ENCODE results near the gene TLE3. TPM values are rescaled to one million over a fixed set of nuclear protein-coding genes. Genes with fewer than 3 reads are reported as not detected.

TLE3 gene
- total RNA-seq, 1 experiment from 2014 or later: 98.2 TPM

- Histone ChIP-seq H2BK5ac (ENCODE audit: insufficient read length, low read length) (no peak overlapping the region), H3K23me2 (ENCODE audit: insufficient read length, low read depth, low read length, poor library complexity, severe bottlenecking) (no peaks in the 10 kb centered on the region), H3K4me2 (ENCODE audit: insufficient read depth, insufficient read length, low read length) (no peak overlapping the region), H3K14ac (ENCODE audit: insufficient read depth, low read length) (no peak overlapping the region), H3K23ac (ENCODE audit: insufficient read length, low read depth, low read length) (no peak overlapping the region), H2BK12ac (ENCODE audit: insufficient read length, low read depth, low read length) (no peak overlapping the region), H3K79me2 (ENCODE audit: insufficient read depth, low read length) (no peaks in the 10 kb centered on the region), H3K27me3 (ENCODE audit: insufficient read depth, low read length) (no peaks in the 10 kb centered on the region), H3K27ac (ENCODE audit: insufficient read length, low read depth, low read length) (no peak overlapping the region), H2BK15ac (ENCODE audit: low read depth, low read length) (no peak overlapping the region), H3K4ac (ENCODE audit: low read depth, low read length) (no peak overlapping the region), H4K91ac (ENCODE audit: insufficient read length, low read depth, low read length) (no peak overlapping the region), H2BK120ac (ENCODE audit: low read depth, low read length, poor library complexity, severe bottlenecking) (no peak overlapping the region), H3K4me1 (ENCODE audit: insufficient read depth, low read length) (no peaks in the 10 kb centered on the region), H3K9me3 (ENCODE audit: control insufficient read depth, low read depth, low read length) (no peaks in the 10 kb centered on the region), H4K5ac (ENCODE audit: insufficient read length, low read depth, low read length) (no peak overlapping the region), H4K20me1 (ENCODE audit: control insufficient read depth, insufficient read depth, insufficient read length) (no peaks in the 10 kb centered on the region), H4K8ac (replicated peaks; ENCODE audit: insufficient read length, low read depth, low read length) (no peak overlapping the region), H3K9ac (ENCODE audit: extremely low read depth, insufficient read length, low read length) (no peak overlapping the region), H2BK20ac (ENCODE audit: low read depth, low read length, poor library complexity, severe bottlenecking) (no peak overlapping the region), H2AFZ (ENCODE audit: low read length) (no peak overlapping the region), H3K79me1 (ENCODE audit: insufficient read depth, low read depth, low read length, poor library complexity, severe bottlenecking) (no peaks in the 10 kb centered on the region), H3T11ph (ENCODE audit: low read length) (no peak overlapping the region), H3K18ac (ENCODE audit: insufficient read length, low read depth, low read length) (no peak overlapping the region), H2AK5ac (ENCODE audit: insufficient read length, low read length) (no peak overlapping the region), H3K56ac (ENCODE audit: insufficient read length, low read depth, low read length) (no peak overlapping the region)
- Mint-ChIP-seq H3K4me3 (no peak overlapping the region; a peak in 1 of 5 replicates), H3K27me3 (ENCODE audit: low read depth) (no peaks in the 10 kb centered on the region), H3K27ac (0 out of 7 replicates have a peak overlapping the region, but pooled peaks of 1 of the 3 experiments have one; percentile 55), H3K9me3 (no peaks in the 10 kb centered on the region), H3K36me3 (ENCODE audit: insufficient read depth in 1 of 3, low read depth in 3 of 3) (peaks cover 13 to 47% (median 34%) of the 10 kb centered on the region in 3 experiments; a peak in 6 of 7 replicates), H3K4me1 (peaks cover 12 to 19% of the 10 kb centered on the region in 2 experiments)
- WGBS (ENCODE audit: extremely low coverage, insufficient read length, low lambda C conversion rate): no CpG with 5 or more reads among the region's 17 CpGs
- TF ChIP-seq, protein P1, sequence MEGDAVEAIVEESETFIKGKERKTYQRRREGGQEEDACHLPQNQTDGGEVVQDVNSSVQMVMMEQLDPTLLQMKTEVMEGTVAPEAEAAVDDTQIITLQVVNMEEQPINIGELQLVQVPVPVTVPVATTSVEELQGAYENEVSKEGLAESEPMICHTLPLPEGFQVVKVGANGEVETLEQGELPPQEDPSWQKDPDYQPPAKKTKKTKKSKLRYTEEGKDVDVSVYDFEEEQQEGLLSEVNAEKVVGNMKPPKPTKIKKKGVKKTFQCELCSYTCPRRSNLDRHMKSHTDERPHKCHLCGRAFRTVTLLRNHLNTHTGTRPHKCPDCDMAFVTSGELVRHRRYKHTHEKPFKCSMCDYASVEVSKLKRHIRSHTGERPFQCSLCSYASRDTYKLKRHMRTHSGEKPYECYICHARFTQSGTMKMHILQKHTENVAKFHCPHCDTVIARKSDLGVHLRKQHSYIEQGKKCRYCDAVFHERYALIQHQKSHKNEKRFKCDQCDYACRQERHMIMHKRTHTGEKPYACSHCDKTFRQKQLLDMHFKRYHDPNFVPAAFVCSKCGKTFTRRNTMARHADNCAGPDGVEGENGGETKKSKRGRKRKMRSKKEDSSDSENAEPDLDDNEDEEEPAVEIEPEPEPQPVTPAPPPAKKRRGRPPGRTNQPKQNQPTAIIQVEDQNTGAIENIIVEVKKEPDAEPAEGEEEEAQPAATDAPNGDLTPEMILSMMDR (conservative IDR thresholded peaks at IDR 0.05): no peak
- DNase-seq: no peak
Observed at GRCh38 chr15:70047386-70048197, 50.1 kb downstream of the TLE3 start.

All from H9 (cell line).